ENCODE data around the gene FNBP1L.
"Not testable (repeated sequence)": the region's sequence is repeated elsewhere in the genome, so short reads cannot be mapped to it uniquely, and the experiment has no call there.

Gene FNBP1L

DNA sequence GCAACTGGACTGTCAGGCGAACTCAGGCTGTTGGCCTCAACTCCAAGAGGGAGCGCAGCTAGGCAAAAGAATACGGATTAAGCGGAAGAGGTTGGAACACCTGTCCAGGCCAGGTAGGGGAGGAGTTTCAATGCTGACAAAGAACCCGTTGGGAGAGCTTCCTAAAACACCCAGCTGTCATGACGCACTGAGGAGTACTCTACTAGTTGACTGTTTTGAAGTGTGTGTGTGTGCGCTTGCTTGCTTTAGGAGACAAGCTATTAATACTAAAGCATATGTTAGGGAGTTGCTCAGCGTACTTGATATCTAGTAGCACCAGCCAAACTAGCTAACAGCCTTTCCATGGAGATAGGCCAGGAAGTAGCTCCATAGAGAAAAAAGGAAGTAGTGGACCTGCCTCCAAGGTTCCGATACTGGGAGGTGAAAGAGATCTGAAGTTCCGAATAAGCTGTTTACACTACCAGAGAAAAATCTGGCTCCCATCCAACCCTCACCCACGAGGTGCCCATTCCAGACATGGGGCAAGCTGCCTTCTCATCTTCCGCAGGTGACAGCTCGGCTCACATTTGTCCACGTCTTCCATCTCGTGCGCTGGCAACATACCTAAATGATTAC, 974 bp upstream of the FNBP1L start:
- DNase-seq: peak; percentile 84

DNA sequence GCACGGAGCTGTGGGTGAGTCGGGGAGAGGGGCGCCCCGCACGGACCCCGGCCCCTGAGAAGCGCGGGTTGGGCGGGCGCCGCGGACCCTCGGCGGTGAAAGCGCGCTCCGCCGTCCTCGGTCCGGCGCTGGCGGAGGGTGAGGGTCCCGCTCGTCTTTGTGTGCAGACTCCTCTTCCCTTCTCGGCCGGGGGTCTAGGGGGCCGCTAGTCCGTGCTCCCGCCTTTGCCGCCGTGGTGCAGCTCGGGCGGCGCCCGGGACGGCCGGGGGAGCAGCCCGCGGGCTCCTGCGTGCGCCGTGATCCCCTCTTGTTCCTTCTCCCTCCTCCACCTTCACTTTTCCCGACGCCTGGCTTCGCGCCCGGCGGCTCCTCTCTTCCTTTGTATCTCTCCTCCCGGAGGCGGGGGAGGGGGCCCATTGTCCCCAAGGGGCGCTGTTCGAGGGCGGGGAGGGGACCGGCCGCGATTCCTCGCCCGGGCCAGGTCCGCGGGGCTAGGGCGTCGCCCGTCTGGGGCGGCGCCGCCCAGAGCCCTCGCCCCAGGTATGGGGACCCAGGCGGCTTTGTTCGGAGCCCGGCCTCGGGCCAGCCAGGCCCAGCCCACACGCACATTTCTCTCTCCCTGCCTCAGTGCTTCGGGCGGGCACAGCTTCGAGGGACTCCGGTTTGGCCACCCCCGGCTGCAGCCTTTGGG, 519 bp downstream of the FNBP1L start:
- peak; percentile 40 for DNase-seq

DNA sequence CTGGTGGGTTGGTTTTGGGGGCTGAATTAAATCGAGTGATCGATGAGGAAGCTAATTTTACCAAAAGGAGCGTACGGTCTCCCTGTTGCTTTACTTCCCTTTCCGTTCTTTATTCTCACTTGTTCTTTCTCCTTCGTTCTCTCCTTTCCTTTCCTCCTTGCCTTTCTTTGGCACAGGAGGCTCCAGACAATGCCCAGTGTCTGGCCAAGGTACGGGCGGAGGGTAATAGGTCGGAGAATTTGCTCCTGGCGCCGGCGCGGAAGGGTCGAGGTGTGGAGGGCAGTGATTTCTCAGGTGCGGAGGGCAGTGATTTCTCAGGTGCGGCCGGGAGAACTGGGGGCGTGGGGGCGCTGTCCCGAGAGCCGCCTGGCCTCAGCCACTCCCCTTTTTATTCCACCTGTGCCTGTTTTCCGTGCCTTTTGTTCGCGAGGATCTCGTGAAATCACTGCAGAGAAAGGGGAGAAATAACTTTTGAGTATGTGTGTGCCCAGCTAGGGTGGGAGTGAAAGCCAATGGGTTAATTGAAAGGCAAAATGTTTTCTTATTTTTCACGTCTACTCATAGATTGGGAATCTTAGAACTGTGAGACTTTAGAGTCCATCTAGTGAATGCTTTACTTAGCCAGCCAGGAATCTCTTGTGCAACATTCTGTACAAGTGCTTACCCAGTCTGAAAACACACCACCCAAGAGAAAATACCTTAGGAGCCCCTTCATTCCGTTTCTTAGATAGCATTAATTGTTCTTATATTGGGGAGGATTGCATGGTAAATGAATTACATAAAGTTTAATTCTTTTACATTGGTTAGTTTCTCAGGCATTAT, 1.3 kb downstream of the FNBP1L start:
- DNase-seq: peak; percentile 40

DNA sequence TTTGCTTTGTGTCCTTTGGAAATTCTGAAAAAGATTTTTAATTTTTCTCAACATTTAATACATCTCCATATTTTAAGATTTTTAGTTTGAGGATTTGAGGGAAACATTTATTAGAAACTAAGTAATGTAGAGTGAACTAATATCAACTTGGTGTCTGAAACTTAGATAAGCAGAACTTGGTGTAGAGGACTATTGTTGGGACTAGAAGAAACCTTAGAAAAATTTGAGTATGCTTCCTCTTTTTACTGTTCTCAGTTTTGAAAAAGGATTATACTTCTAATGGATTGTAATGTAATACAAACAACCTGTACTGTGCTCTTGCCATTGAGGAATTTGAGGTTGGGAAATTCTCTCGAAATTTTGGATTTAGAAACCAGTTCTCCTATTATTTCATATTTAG, 2.4 kb downstream of the FNBP1L start:
- no peak for DNase-seq

DNA sequence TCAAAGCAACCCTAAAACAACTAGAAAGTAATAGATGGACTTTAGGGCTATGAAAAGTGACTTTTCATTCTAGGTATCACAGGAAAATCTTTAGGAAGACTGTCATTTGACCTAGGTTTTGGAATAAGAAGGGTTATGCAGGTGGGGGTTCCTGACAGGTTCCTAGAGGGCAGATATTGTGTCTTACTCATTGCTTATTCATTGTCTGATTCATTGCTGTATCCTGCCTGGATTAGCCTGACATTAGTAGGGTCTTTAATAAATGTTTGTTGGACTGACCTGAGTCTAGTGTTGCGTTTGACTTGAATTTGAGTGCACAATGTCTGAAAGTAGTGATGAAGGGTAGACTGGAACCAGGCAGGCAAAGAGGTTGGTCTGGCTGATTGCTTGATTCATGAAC, 6.0 kb downstream of the FNBP1L start:
- DNase-seq: no peak

DNA sequence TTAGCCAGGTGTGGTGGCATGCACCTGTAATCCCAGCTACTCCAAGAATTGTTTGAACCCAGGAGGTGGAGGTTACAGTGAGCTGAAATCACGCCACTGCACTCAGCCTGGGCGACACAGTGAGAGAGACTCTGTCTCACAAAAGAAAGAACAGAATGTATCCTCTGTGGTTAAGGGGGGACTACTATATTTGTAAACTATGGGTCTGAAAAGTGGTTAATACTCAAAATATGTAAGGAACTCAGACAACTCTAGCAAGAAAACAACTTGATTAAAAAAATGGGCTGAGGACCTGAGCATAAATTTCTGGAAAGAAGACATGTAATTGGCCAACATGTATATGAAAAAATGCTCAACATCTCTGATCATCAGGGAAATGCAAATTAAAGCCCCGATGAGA, 11.2 kb downstream of the FNBP1L start:
- DNase-seq: no peak

DNA sequence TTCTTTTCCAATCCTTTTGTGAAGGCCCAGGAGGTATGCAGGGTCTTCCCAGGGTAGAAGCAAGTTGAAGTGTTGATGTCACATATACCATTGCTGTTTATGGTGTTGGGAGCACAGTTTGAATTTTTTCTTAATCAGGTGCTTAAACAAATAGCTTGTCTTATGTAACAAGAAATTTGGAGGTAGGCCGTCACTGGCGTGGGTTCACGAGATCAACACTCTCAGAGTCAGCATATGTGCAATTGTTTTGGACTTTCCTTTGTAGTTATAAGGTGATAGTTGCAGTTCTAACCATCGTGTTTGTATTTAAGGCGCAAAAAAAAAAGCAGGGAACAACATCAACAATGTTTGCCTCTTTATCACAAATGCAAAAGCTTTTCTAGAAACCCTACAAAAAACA, 13.3 kb downstream of the FNBP1L start:
- no peak for DNase-seq

DNA sequence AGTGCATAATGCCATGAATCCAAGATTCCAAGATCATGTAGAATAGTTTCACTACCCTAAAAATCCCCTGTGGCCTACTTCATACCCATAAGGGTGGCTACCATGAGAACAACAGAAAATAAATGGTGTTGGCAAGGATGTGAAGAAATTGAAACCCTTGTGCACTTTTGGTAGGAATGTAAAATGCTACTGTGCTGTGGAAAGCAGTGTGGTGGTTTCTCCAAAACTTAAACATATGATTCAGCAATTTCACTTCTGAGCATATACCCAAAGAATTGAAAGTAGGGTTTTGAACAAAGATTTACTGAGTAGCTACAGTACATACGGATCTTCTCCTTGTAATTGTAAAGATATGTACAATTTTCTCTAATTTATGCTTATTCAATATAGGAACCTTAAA, 16.0 kb downstream of the FNBP1L start:
- DNase-seq: no peak

DNA sequence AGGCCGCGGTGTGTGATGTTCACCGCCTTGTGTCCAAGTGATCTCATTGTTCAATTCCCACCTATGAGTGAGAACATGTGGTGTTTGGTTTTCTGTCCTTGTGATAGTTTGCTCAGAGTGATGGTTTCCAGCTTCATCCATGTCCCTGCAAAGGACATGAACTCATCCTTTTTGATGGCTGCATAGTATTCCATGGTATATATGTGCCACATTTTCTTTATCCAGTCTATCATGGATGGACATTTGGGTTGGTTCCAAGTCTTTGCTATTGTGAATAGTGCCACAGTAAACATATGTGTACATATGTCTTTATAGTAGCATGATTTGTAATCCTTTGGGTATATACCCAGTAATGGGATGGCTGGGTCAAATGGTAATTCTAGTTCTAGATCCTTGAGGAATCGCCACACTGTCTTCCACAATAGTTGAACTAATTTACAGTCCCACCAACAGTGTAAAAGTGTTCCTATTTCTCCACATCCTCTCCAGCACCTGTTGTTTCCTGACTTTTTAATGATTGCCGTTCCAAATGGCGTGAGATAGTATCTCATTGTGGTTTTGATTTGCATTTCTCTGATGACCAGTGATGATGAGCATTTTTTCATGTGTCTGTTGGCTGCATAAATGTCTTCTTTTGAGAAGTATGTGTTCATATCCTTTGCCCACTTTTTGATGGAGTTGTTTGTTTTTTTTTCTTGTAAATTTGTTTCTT, 17.6 kb downstream of the FNBP1L start:
- DNase-seq: not testable (repeated sequence)

DNA sequence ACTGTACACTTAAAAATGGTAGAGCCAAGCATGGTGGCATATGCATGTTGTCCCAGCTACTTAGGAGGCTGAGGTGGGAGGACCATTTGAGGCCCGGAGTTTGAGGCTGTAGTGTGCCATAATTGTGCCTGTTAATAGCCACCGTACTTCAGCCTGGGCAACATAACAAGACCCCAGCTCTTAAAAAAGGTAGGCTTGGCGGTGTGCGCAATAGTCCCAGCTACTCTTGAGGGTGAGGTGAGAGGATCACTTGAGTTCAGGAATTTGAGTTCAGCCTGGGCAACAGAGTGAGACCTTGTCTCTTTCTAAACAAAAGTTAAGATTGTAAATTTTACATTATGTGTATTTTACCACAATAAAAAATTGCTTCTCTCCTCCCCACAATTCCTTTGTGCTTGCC, 19.7 kb downstream of the FNBP1L start:
- no peak for DNase-seq

DNA sequence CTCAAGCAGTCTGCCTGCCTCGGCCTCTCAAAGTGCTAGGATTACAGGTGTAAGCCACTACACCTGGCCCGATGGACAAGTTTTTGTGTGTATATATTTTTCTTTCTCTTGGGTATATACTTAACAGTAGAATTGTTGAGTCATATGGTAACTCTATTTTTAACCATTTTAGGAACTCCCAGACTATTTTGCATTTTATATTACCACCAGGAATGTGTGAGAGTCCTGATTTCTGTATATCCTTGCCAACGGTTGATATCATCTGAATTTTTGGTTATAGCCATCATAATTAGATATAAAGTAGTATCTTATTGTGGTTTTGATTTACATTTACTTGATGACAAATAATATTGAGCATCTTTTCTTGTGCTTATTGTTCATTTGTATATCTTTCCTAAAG, 20.7 kb downstream of the FNBP1L start:
- no peak for DNase-seq

DNA sequence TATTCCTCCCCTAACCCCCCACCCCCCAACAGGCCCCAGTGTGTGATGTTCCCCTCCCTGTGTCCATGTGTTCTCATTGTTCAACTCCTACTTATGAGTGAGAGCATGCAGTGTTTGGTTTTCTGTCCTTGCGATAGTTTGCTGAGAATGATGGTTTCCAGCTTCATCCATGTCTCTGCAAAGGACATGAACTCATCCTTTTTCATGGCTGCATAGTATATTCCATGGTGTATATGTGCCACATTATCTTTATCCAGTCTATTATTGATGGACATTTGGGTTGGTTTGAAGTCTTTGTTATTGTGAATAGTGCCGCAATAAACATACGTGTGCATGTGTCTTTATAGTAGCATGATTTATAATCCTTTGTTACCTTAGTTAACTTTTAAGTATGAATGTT, 21.3 kb downstream of the FNBP1L start:
- not testable (repeated sequence) for DNase-seq

DNA sequence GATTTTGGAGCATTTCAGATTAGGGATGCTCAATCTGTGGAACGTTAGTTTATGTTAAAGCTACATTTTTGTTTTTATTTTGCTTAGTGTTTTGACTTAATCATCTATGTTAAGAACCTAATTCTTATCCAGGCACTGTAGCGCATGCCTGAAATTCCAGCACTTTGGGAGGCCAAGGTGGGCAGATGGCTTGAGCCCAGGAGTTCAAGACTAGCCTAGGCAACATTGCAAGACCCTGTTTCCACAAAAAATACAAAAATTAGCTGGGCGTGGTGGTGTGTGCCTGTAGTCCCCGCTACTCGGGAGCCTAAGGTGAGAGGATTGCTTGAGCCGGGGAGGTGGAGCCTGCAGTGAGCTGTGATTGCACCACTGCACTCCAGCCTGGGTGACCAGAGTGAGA, 23.4 kb downstream of the FNBP1L start:
- DNase-seq: no peak

DNA sequence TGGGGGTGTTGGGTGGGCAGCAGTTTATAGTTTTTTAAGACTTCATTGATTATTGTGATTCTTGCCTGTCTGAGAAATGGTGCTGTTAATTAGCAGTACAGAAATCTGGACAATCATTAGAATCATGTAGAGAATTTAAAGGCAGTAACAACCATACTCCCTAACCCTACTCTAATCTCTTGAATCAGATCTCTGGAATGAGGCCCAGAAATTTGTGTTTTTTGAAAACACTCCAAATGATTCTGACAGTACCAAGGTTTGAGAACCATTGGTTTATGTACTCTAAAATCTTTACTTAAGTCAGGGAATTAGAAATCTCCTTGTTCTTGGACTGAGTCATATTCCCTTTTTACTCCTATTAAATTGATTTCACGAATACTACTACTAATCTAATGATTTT, 24.0 kb downstream of the FNBP1L start:
- DNase-seq: no peak

DNA sequence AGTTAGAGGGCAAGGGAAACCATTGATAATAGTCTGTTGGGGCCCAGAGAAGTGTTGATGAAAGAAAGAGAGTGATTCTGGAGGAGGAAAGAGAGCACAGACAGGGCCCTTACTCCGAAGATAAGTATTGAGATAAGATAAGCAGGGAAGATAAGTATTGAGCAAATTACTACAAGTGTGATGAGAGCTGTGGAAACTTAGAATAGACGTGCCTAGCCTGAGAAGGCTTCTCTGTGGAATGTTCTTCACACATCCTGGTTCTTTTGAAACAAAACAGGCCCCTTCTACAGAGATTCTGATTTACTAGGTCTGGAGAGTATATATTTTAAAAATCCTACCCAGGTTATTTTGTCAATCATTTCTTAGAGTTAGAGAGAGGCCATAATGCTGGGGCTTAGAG, 26.4 kb downstream of the FNBP1L start:
- DNase-seq: no peak

DNA sequence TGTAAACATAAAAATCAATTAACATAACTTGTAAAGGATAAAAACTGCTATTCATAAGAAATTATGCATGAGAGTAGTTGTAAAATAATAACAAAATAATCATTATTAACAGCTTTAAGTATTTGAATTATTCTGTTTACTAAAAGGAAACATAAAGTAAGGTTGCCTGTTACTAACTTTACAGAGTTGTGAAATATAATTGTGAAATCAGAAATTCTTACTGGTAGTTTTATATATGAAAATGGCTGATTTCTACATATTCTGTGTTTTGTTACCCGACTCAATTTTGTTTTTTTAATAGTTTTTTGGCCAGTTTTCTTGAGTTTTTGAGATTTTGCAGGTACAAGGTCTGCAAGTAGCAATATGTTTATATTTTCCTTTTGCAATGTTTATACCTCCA, 27.8 kb downstream of the FNBP1L start:
- DNase-seq: no peak

DNA sequence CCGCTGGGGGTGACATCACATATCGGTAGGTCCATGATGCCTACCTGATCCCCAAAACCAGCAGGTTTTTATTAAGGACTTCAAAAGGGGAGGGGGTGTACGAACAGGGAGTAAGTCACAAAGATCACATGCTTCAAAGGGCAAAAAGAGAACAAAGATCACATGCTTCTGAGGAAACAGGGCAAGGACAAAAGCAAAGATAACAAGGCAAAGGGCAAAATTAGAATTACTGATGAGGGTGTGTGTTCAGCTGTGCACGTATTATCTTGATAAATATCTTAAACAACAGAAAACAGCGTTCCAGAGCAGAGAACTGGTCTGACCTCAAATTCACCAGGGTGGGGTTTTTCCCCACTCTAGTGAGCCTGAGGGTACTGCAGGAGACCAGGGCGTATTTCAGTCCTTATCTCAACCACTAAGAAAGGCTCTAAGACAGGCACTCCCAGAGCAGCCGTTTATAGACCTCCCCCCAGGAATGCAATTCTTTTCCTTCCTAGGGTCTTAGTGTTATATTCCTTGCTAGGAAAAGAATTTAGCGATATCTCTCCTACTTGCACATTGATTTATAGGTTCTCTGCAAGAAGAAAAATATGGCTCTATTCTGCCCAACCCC, 31.3 kb downstream of the FNBP1L start:
- not testable (repeated sequence) for DNase-seq

DNA sequence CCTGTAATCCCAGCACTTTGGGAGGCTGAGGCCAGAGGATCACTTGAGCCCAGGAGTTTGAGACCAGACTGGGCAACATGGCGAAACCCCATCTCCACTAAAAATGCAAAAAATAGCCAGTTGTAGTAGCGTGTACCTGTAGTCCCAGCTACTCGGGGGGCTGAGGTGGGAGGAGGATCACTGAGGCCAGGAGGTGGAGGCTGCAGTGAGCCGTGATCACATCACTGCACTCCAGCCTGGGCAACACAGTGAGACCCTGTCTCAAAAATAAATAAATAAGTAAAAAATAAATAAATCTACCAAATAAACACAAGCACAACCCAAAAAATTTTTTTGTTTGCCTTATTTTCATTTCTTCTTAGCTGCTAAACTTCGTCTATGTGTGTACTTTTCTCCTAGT, 34.0 kb downstream of the FNBP1L start:
- DNase-seq: not testable (repeated sequence)

DNA sequence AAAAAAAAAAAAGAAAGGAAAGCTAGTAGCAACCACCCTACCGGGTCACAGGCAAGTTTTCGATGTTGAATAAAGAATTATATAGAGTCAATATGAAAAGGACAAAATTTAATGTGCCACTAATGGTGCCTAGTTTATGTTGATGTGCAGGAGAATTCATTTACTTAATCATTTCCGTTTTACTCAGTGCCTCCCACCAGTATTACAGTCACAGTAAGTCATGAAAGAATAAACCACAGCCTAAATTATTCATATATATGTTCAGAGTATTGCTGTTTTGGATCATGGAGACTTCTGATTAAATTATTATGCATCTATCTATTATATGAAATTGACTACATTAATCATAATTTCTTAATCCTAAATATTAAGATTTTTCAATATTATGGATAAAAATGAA, 35.3 kb downstream of the FNBP1L start:
- no peak for DNase-seq

DNA sequence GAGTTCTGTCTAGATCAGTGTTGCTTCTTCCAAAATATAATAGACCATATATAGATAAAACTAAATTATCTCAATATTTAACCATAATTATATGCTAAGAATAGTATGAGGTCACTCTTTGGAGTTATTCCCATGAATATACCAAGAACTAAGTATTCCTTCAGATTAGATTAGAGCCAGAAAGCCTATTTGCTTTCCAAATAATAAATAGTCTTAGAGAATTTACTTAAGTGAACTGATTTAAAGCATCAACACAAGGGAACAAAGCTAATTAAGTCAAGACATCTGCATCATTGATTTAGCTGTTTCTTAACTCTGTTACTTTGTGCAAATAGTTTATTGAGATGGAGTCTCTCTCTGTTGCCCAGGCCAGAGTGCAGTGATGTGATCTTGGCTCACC, 35.7 kb downstream of the FNBP1L start:
- no peak for DNase-seq

DNA sequence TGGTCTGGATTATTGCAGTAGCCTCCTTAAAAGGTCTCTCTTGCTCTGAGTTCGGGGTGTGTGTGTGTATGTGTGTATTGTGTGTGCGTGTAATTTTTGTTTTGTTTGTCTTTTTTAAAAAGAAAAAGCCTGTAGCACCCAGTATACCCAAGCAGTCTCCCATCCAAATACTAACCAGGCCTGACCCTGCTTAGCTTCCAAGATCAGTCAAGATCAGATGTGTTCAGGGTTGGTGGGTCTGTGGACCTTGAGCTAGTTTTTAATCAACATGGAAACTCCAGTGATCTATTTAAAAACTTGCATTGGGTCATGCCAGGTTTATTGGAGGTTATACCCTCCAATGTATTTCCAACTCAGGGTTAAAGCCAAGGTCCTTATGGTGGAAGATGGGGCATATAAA, 40.3 kb downstream of the FNBP1L start:
- DNase-seq: no peak

DNA sequence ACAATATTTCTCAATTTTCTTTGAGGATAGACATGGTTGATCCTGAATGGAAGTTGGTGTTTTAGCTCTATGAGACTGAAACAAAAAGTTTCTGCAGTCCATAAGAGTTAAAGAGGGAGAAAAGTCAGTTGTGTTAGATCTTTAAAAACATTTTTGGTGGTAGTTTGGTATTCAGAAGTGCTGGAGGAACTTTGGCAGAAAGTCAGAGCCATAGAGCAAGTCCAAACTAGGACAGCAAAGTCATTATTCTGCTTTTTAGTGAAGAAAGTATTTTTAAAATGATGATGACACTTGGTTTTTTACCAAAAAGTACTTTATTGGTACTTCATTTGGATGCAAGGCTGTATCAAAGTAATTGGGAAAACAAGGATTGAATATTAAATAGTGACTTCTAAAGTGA, 41.8 kb downstream of the FNBP1L start:
- DNase-seq: no peak

DNA sequence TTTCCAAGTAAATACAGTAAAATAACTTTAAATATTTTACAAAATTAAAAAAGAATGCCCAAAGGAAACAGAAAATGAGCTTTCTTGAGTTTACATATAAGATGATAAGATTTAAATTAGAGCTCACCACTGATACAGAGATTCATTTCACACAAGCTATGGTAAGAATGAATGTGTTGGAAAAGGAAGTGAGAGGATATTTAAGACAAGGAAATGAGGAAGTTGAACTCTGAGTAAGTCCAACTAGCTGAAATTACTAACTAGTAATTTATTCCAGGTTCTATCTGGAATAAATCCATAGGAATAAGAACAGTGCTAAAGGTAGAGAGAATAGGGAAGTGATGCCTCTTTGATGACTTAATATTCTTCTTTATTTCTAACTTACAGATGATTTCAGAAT, 42.4 kb downstream of the FNBP1L start:
- no peak for DNase-seq

All from NCI-H1694 treated with DMSO at 0.1 percent for 48 hours (cell line).